ENCODE data around the gene UQCRH. TPM values are rescaled to one million over a fixed set of nuclear protein-coding genes. Genes with fewer than 3 reads are reported as not detected.
A peak's percentile ranks its signal among the peaks of the same experiment; 100 is the strongest.

The UQCRH gene
- total RNA-seq, 2 donors from 2014 or later: 375 to 400 TPM

DNA sequence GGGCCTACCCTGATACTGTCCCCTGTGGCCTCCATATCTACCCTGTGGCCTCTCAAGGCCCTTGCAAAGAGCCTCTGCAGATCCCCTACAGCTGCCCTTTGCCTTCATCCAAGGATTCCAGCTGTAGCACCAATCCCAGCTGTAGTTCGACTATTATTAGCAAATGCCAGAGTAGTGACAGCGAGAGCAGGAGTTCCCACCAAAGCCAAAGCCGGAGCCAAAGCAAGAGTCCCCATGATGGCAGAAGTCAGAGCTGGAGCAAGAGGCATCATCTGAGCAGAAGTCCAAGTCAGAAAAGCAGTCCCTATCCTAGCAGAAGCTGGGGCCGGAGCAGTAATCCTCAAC is 39.8 kb downstream of the UQCRH start:
- 97 to 98% methylated on average over 4 of the region's 4 CpGs for WGBS, 2 experiments (ENCODE audit: insufficient coverage in 1 of 2, insufficient read length in 1 of 2)
- no peak overlapping the region for H3K27ac ChIP-seq (ENCODE audit: low read depth, low read length)
- H3K4me3 Mint-ChIP-seq: no peak overlapping the region

DNA sequence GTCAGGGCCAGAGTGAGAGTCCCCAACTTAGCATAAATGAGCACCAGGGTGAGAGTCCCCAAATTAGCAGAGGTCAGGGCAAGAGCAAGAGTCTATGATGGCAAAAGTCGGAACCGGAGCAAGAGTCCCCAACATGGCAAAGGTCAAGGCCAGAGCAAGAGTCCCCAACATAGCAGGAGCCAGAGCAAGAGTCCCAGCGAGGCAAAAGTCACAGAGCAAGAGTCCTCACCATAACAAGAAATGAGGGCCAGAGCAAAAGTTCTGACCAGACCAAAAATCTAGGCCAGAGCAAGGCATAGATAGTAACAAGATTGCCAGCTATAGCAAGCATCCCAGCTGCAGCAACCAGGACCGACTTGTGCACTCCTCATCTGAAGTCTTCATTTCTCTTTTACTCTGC is 40.2 kb downstream of the UQCRH start:
- Histone ChIP-seq H3K27ac (ENCODE audit: low read depth, low read length) (no peak overlapping the region), H3K27me3 (ENCODE audit: control insufficient read depth, insufficient read depth, low read length, poor library complexity, severe bottlenecking) (no peaks in the 10 kb centered on the region), H3K4me3 (ENCODE audit: low read length) (no peak overlapping the region), H3K9ac (ENCODE audit: extremely low read depth, low read length, poor library complexity, severe bottlenecking) (no peak overlapping the region), H3K9me3 (ENCODE audit: control insufficient read depth, low read length) (no peaks in the 10 kb centered on the region), H3K4me1 (ENCODE audit: control insufficient read depth, insufficient read depth, low read length) (no peaks in the 10 kb centered on the region), H3K36me3 (ENCODE audit: control insufficient read depth, insufficient read depth, low read length) (peaks cover 36% of the 10 kb centered on the region)
- TF ChIP-seq, protein P1, sequence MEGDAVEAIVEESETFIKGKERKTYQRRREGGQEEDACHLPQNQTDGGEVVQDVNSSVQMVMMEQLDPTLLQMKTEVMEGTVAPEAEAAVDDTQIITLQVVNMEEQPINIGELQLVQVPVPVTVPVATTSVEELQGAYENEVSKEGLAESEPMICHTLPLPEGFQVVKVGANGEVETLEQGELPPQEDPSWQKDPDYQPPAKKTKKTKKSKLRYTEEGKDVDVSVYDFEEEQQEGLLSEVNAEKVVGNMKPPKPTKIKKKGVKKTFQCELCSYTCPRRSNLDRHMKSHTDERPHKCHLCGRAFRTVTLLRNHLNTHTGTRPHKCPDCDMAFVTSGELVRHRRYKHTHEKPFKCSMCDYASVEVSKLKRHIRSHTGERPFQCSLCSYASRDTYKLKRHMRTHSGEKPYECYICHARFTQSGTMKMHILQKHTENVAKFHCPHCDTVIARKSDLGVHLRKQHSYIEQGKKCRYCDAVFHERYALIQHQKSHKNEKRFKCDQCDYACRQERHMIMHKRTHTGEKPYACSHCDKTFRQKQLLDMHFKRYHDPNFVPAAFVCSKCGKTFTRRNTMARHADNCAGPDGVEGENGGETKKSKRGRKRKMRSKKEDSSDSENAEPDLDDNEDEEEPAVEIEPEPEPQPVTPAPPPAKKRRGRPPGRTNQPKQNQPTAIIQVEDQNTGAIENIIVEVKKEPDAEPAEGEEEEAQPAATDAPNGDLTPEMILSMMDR (conservative IDR thresholded peaks at IDR 0.05): no peak
- Mint-ChIP-seq H3K27me3 (ENCODE audit: insufficient read depth) (no peaks in the 10 kb centered on the region), H3K36me3 (ENCODE audit: low read depth) (peaks cover 53% of the 10 kb centered on the region), H3K4me1 (peaks cover 22% of the 10 kb centered on the region), H3K9me3 (no peaks in the 10 kb centered on the region), H3K4me3 (no peak overlapping the region), H3K27ac (peak overlapping the region; percentile 58)
- DNase-seq: no peak
- WGBS, 2 experiments (ENCODE audit: insufficient coverage in 1 of 2, insufficient read length in 1 of 2): 96 to 100% methylated on average over 4 of the region's 4 CpGs

More for the DNA sequence above, 39.8 kb downstream of the UQCRH start:
- Mint-ChIP-seq H3K27ac (peak overlapping the region; percentile 32), H3K4me1 (peaks cover 22% of the 10 kb centered on the region), H3K27me3 (ENCODE audit: insufficient read depth) (no peaks in the 10 kb centered on the region), H3K36me3 (ENCODE audit: low read depth) (peaks cover 53% of the 10 kb centered on the region), H3K9me3 (no peaks in the 10 kb centered on the region)
- no peaks in the 10 kb centered on the region for H3K4me1 ChIP-seq (ENCODE audit: control insufficient read depth, insufficient read depth, low read length)
- no peak overlapping the region for H3K9ac ChIP-seq (ENCODE audit: extremely low read depth, low read length, poor library complexity, severe bottlenecking)
- H3K9me3 ChIP-seq (ENCODE audit: control insufficient read depth, low read length): no peaks in the 10 kb centered on the region
- no peak overlapping the region for H3K4me3 ChIP-seq (ENCODE audit: low read length)
- no peak for DNase-seq
- peaks cover 34% of the 10 kb centered on the region for H3K36me3 ChIP-seq (ENCODE audit: control insufficient read depth, insufficient read depth, low read length)
- TF ChIP-seq, protein P1 (conservative IDR thresholded peaks at IDR 0.05): no peak
- no peaks in the 10 kb centered on the region for H3K27me3 ChIP-seq (ENCODE audit: control insufficient read depth, insufficient read depth, low read length, poor library complexity, severe bottlenecking)

DNA sequence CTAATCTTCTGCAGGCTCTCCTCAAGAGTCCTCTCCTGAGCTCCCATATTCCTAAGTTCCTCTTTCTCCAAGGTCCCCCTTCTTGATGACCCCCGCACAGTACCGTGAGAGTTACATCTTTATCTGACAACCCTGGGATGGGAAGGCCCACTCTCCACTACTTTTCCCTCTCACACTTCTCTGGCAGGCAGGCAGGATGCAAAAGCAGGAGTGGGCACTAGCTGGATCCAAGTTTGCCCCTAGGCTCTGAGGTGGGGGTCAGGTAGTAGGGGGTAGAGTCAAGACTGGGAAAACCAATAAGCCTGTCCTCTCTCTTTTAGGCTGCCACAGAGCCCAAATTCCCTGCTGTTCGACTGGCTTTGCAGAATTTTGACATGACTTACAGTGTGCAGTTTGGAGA is 41.0 kb downstream of the UQCRH start:
- no peak overlapping the region for H3K9ac ChIP-seq (ENCODE audit: extremely low read depth, low read length, poor library complexity, severe bottlenecking)
- no peaks in the 10 kb centered on the region for H3K9me3 ChIP-seq (ENCODE audit: control insufficient read depth, low read length)
- peaks cover 43% of the 10 kb centered on the region for H3K36me3 ChIP-seq (ENCODE audit: control insufficient read depth, insufficient read depth, low read length)
- peaks cover 21% of the 10 kb centered on the region for H3K4me1 Mint-ChIP-seq
- no peaks in the 10 kb centered on the region for H3K9me3 Mint-ChIP-seq
- no peak overlapping the region for H3K4me3 Mint-ChIP-seq
- WGBS, 2 experiments (ENCODE audit: insufficient coverage in 1 of 2, insufficient read length in 1 of 2): 80 to 90% methylated on average over 1 to 3 of the region's 3 CpGs
- H3K27me3 ChIP-seq (ENCODE audit: control insufficient read depth, insufficient read depth, low read length, poor library complexity, severe bottlenecking): no peaks in the 10 kb centered on the region
- TF ChIP-seq, protein P1 (conservative IDR thresholded peaks at IDR 0.05): no peak
- no peak overlapping the region for H3K27ac ChIP-seq (ENCODE audit: low read depth, low read length)
- DNase-seq: no peak
- no peaks in the 10 kb centered on the region for H3K27me3 Mint-ChIP-seq (ENCODE audit: insufficient read depth)
- H3K4me3 ChIP-seq (ENCODE audit: low read length): no peak overlapping the region
- H3K27ac Mint-ChIP-seq: peak overlapping the region; percentile 58
- H3K36me3 Mint-ChIP-seq (ENCODE audit: low read depth): peaks cover 55% of the 10 kb centered on the region
- H3K4me1 ChIP-seq (ENCODE audit: control insufficient read depth, insufficient read depth, low read length): no peaks in the 10 kb centered on the region

All from endodermal cell (in vitro differentiated cells).